ENCODE measurements around the gene CERK.

Gene CERK

DNA sequence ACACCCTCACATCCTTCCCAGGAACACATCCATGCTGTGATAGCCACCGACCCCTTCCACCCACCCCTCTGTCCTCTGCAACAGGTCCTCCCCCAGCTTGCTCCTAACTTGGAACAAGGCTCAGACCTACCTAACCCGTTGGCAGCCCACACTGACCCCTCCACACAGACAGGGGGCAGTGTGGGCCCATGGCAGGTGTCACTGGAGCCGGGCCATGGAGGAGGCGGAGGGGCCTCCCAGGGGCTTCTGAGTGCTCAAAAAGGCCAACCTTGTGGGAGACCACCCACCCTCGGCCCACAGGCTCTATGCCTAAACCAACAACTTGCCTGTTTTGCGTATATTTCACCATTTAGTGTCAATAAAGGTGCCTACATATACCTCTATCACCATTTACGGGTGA is 57.0 kb downstream of the CERK start:
- TF ChIP-seq, protein P1, sequence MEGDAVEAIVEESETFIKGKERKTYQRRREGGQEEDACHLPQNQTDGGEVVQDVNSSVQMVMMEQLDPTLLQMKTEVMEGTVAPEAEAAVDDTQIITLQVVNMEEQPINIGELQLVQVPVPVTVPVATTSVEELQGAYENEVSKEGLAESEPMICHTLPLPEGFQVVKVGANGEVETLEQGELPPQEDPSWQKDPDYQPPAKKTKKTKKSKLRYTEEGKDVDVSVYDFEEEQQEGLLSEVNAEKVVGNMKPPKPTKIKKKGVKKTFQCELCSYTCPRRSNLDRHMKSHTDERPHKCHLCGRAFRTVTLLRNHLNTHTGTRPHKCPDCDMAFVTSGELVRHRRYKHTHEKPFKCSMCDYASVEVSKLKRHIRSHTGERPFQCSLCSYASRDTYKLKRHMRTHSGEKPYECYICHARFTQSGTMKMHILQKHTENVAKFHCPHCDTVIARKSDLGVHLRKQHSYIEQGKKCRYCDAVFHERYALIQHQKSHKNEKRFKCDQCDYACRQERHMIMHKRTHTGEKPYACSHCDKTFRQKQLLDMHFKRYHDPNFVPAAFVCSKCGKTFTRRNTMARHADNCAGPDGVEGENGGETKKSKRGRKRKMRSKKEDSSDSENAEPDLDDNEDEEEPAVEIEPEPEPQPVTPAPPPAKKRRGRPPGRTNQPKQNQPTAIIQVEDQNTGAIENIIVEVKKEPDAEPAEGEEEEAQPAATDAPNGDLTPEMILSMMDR (IDR thresholded peaks at IDR 0.05) = no peak; the same call in 1 of the 2 replicates

DNA sequence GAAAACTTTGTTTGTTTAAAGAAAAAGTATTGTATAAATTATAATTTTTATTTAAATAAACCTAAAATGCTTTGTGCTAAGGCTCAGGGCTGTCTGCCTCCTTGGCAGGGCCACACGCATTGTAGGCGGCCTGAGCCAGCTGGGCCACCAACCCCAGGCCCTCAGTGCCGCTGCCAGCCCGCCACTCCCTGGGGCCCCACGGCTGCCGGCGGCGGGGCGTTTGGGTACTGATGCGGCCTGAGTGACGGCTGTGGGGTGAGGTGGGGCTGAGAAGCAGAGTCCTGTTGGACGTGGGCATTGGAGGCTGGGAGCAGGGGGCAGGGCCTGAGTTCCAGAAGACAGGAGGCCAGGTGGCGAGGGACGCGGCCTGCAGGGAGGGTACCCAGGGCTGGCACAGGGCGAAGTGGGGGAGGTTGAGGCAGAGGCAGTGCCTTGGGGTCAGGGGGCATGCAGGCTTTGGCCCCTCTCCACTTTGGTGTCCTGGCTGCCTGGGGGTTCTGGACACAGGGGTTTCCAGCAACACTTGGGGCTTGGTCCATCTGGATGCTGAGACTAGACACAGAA is 58.3 kb downstream of the CERK start:
- TF ChIP-seq, protein P1 (IDR thresholded peaks at IDR 0.05) = no peak

DNA sequence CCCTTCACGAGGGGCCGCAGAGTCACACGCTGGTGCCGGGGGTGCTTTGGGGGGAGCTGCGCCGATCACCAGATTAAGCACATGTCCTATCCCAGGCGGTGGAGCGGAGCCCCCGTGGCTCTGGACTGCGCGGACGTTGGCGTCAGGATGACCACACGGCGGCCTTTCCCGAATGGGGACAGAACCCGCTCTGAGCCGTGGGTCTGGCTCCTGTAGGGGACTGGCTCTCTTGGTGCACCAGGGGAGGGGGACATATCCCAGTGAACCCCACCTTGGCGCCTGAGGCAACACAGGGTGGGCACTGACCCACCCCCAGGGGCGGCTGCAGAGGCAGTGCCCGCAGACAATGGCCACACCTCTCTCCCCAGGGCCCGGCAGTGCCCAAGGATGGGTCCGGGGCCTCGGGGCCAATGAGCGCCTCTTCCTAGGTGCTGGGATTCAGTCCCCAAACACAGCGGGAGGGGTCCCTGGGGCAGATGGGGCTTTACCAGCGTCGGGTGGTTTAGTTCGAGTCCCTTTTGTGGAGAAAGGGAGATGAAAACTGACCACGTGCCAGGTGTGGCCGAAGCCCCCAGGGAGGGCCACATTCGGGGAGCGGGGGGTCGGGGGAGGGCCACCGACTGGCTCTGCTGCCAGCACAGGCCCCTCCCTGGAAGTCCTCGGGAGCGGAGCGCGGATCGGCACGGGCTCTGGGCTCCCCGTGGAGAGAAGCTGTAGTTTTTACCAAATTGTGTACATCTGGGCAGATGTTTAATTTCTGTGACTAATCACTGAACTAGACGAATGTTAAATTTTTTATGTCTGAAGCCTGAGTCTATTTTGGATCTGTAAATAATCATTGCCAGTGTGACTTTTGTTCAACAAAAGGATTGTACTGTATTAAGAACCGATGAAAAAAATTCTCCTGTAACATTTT is 59.0 kb downstream of the CERK start:
- TF ChIP-seq, protein P1 (IDR thresholded peaks at IDR 0.05) = no peak

GRCh38 chr22:46678003-46678657 is 59.9 kb downstream of the CERK start:
- TF ChIP-seq, protein P1 (IDR thresholded peaks at IDR 0.05) = no peak

DNA sequence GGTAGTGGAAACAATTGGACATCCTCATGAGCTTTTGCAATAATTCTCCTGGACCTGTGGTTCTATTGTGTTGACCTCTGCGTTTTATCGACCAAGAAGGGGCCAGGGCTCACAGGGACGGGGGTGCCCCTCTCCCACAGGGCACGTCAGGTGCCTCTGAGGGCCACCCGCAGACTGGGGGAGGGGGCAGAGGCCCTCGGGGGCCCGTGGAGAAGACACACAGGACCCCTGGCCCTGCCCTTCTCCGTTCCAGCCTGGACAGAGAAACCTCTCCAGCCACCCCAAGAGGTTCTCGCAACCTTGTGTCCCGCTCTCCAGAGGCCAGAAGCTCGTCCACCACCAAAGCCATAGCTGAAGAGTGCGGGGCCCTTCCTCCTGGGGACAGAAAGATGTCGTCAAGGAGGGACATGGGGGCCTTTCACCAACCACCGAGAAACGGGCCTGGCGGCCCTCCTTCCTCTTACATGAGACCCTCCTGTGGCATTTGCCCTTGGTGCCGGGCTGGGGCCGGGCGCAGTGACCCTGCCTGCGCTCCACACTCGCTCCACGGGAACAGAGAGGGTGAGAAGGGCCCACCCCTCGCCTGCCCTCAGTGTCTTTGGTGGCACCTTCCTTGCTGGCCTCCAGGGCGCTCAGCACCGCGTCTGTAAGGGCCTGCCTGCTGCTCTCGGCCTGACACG is 60.6 kb downstream of the CERK start:
- TF ChIP-seq, protein P1 (IDR thresholded peaks at IDR 0.05) = no peak

GRCh38 chr22:46676881-46677280 is 61.2 kb downstream of the CERK start:
- TF ChIP-seq, protein P1 (IDR thresholded peaks at IDR 0.05) = no peak

GRCh38 chr22:46676479-46676878 is 61.6 kb downstream of the CERK start:
- TF ChIP-seq, protein P1 (IDR thresholded peaks at IDR 0.05) = no peak
